ENCODE results near the gene LRRC26.

Gene LRRC26

DNA sequence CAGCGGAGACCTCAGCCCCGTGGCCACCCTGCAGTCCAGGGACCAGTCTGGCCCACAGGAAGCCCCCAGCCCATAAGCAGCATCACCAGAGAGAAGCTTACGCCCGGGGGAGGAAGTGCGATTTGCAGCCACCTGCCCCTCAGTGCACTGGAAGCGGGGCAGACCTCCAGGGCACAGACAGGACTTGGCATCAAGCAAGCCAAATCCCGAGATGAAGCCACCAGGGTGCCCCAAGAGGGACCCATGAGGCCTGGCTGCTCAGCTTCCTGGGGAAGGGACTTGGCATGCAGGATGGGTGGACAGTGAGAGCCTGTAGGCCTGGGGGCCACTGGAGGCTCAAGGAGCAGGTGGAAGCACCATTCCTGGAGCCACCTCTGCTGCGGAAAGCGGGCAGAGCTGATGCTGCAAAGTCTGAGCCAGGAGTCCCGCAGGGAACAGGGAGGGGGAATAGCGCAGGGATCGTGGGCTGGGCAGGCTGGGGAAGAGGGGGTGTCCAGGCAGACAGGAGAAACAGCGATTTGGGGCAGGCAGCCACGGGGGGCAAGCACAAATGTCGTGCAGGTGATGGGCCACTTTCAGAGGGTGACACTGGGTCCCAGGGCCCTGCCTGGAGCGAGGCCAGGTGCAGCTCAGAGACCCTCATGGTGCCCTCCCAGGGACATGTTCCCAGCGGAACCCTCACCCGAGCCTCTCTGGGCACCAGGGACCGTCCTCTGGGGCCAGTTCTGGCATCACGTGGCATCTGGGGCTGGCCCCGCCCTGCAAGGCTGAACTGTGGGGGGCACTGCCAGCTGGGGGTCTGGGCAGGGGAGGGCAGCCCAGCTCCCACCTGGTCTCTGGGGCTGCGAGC, 3.2 kb downstream of the LRRC26 start:
- DNase-seq, result no peak

DNA sequence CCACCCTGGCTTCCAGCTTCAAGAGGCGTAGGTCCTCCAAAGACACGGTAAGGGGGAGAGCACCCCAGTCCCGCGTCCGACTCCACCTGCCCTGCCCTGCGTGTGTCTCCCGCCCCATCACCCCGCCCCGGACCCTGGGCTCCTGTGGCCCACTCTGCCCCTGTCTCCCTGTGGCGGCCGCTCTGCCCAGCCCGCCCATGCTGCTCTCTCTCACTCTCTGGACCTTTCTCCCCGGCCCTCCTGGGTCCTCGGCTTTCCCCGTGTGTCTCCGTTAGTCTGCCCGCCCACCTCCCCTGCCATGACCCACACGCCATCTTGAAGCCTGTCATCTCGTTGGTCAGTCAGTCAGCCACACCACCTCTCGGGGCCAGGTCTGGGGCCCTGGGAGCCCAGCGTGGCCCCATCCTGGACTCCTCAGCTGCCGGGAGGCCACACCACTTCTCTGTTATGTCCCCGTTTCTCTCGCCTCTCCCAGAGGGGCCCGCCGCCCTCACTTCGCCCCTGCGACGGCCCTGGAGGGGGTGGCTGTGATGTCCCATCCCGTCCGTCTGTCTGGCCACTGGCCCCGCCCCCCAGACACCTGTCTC, 4.5 kb downstream of the LRRC26 start:
- DNase-seq, result no peak

DNA sequence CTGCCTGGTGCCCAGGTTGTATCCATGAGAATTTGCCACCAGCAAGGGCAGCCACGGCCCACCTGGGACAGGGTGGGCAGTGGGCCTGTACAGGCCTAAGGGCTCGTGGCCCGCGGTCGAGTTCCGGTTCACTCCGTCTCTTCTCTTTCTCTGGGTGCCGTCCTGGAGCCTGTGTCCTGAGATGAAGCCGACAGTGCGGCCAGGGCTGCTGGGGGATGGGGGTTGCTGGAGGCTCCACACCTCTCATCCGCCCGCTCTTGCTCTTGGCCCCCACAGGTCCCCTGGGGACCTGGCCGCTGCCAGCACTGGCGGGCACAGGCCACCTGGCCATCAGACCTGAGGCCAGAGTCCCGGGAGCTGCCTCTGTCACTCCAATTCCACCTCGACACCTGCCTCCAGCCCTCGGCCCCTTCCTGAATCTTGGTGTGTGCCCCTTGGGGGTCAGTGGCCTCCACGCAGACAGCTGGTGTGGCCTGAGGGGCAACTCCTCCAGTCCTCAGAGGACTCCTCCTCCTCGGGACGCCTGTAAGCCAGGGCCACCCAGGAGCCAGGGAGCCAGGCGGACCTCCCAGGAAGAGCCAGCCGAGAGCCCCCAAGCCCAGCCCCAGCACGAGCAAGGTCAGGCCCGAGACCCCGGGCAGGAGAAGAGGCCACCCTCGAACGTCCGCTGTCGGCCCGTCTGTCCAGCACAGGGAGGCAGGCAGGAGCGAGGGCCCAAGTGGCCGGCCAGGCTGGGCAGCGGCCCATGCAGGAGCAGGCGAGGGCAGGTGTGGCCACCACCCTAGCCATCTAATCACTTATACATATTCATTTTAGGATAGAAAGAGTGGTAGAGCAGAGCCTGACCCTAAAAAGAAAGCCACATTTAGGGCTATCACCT, 5.2 kb downstream of the LRRC26 start:
- DNase-seq, result no peak

DNA sequence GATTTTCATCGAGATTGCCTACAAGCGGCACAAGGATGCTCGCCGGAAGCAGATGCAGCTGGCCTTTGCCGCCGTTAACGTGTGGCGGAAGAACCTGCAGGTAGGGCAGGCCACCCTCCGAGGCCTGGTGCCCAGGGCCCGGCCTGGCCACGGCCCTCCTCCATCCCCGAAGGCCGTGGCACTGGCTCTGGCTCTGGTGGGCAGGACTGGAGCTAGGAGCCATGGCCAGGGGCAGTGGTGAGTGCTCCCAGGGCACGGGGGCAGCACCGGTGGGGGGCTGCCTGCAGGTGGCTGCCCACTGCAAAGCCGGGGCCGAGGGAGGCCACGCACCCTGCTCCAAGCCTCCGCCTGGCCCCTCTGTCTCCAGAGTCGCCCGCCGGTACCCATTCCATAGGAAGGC, 6.0 kb downstream of the LRRC26 start:
- DNase-seq, result no peak

GRCh38 chr9:137163365-137163715, 6.5 kb downstream of the LRRC26 start:
- DNase-seq, result no peak

- no peak for DNase-seq
Observed at GRCh38 chr9:137162505-137163364, 7.1 kb downstream of the LRRC26 start.

DNA sequence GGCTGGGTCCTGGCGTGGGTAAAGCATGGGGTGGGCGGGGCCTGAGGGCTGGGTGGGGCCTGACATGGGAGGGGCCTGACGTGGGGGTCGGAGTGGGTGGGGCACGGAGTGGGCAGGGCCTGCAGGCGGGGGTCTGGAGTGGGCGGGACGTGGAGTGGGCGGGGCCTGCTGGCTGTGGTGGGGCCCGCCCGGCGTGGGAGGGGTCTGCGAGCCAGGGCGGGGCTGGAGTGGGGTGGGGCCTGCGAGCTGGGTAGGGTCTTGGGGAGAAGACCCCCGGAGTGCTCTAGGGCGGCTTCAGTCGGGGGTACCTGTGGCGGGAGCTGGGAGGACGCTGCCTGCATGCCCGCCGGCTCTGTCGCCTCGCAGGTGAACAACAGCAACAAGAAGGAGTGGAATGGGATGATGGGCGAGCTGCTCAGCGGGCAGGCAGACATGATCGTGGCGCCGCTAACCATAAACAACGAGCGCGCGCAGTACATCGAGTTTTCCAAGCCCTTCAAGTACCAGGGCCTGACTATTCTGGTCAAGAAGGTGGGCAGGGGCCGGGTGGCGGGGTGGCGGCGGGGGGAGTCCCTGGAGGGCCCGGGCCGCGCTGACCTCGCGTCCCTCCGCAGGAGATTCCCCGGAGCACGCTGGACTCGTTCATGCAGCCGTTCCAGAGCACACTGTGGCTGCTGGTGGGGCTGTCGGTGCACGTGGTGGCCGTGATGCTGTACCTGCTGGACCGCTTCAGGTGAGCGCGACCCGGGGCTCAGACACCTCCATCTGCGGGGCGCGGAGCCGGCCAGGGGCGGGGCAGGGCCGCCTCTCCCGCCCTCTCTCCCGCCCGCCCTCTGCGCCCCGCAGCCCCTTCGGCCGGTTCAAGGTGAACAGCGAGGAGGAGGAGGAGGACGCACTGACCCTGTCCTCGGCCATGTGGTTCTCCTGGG, 8.0 kb downstream of the LRRC26 start:
- DNase-seq, result no peak

DNA sequence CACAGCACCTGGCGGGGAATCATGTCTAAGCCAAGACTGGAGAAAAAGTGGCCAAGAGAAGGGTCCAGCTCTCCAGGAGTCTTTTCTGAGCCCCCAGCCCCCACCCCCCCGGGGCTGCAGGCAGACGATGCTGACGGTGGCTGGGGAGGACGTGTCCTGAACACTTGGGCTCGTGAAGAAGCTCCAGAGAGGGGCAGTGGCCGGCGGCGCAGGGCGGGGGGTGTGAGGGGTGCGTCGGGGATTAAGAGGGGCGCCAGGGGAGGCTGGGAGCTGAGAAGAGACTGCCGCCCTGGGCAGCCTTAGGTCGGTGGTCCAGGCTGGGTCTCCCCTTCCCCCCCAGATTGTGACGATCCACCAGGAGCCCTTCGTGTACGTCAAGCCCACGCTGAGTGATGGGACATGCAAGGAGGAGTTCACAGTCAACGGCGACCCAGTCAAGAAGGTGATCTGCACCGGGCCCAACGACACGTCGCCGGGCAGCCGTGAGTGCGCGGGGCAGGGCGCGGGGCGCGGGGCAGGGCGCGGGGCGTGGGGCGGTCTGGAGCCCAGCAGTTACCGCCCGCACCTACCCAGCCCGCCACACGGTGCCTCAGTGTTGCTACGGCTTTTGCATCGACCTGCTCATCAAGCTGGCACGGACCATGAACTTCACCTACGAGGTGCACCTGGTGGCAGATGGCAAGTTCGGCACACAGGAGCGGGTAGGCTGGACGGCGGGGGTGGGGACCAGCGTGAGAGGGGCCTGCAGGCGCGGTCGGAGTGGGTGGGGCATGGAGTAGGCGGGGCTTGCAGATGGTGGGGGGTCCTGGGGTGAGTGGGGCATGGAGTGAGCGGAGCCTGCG, 8.9 kb downstream of the LRRC26 start:
- no peak for DNase-seq

DNA sequence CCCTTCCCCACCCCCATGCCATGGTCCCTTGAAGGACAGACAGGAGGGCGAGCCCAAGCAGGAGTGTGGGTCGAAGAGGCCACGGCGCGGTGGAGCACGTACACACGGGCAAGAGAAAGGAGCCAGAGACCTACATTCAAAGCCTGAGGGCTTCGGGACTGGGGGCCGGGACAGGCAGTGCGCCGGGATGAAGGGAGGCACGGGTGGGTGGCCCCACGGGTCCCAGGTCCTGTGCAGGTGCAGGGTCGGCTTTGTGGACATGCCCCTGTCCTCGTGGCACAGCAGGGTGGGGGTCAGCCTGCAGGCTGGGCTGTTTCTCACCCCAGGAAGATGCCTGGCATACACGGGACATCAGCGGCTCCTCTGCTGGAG, 9.8 kb downstream of the LRRC26 start:
- DNase-seq, result no peak

DNA sequence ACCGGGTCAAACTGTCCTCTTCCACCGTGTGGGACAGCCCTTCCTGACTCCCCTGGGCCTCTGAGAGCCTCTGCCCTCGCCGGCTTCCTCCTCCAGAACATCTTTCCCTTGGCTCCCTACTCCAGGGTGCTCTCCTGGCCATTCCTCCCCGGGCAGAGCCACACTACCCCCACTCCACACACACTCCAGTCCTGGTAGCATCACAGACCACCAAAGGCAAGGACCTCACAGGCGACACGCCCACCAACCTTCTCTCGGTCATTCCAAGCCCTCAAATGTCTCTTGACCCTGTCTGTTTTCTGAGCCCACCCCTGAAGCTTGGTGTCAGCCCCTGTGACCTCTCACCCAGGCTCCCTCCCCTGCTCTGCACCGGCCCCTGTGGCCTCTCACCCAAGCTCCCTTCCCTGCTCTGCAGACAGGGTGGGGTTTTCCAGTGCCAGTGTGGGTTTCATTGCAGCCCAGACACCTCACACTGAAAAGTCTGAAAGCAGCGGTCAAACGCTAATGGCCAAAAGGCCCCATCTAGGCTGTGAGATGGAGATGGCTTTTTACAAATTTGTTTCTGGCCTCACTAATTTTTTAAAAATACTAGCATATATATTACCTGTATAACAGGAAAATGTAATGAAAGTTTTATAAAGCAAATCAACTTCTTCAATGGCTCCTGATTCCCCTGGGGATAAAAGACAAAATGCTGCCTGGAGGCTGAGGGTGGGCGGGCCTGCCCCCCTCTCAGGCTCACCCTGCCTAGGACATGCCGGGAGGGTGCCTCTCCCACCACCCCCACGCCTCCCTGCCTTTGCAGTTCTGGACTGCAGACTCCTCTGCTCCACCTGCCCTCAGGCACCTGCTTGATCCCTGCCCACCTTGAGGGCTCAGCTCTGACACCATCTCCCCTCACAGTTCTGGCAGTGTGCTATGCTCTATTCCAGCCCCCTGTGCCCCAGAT, 10.5 kb downstream of the LRRC26 start:
- no peak for DNase-seq

GRCh38 chr9:137158625-137159024, 11.2 kb downstream of the LRRC26 start:
- DNase-seq, result no peak

DNA sequence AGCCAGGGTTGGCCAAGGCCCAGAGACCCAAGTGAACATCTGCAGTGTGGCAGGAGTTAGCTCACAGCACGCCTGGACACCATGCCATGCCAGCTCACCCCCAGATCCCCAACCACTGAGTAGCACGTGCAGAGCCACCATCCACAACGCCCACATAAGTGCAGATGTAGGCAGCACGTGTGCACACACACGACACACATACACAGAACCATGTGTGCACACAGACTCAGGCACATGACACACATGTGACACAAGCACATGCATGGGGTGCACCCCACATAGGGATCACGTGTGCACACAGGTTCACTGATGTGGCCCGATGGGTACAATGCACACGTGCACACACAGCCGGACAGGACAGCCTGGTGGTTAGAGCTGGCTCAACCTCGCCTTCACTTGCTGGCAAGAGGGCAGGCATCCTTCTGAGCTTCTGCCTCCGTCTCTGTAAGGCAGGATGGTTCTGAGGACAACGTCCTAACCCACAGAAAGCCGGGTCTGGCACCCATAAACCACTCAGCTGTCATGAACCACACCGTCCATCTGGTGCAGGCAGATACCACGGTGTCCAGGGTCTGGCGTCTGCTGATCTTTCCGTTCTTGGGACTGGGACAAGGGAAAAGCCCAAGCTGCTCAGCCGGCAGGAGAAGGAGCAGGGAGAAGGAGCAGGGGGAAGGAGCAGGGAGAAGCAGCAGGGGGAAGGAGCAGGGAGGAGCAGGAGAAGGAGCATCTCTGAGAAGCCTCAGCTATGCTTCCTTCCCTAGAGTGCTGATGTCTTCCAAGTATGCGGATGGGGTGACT, 12.0 kb downstream of the LRRC26 start:
- DNase-seq, result no peak

- DNase-seq, result no peak
Observed at GRCh38 chr9:137156567-137157375, 13.1 kb downstream of the LRRC26 start.

DNA sequence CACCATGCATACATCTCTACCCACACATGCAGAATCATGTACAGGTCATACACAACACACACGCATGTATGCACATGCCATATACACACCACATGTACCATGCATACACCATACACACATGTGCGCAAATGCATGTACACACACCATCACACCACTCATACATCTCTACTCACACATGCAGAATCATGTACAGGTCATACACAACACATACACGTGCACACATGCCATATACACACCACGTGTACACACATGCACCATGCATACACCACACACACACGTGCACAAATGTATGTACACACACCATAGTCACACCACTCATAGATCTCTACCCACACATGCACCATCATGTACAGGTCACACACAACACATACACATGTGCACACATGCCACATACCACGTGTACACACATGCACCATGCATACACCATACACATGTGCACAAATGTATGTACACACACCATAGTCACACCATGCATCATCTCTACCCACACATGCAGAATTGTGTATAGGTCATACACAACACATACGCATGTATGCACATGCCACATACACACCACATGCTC, 16.9 kb downstream of the LRRC26 start:
- DNase-seq, result no peak

DNA sequence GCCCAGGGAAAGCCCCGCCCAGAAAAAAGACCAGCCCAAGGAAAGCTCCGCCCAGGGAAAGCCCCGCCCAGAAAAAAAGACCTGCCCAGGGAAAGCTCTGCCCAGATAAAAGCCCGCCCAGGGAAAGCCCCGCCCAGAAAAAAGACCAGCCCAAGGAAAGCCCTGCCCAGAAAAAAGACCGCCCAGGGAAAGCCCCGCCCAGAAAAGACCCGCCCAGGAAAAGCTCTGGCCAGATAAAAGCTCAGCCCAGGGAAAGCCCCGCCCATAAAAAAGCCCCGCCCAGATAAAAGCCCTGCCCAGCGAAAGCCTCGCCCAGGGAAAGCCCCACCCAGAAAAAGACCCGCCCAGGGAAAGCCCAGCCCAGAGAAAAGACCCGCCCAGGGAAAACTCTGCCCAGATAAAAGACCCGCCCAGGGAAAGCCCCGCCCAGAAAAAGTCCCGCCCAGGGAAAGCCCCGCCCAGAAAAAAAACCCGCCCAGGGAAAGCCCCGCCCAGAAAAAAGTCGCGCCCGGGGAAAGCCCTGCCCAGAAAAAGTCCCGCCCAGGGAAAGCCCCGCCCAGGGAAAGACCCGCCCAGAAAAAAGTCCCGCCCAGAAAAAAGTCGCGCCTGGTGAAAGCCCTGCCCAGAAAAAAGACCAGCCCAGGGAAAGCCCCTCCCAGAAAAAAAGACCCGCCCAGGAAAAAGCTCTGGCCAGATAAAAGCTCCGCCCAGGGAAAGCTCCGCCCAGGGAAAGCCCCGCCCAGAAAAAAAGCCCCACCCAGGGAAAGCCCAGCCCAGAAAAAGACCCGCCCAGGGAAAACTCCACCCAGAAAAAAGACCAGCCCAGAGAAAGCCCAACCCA, 19.0 kb downstream of the LRRC26 start:
- DNase-seq, result no peak

- no peak for DNase-seq
Observed at GRCh38 chr9:137149942-137150616, 19.8 kb downstream of the LRRC26 start.
